Spleen (tissue), 7 donors: ENCODE measurements around the gene VMP1.

Experiments
- POLR2A ChIP-seq, 3 donors: fragments of 450-650 bp; IDR thresholded peaks; one replicate each; pipeline ENCODE4 v1.5.1; 2017; ENCODE audit warnings: antibody characterized with exemption in 3 of 3, mild to moderate bottlenecking in 1 of 3
- TF ChIP-seq, protein P1 (sequence below), 11 experiments: fragments of 200-600 bp in 7 of 11; fragments of 450-650 bp in 4 of 11; sonication (generic) in 4 of 11; IDR thresholded peaks in 8 of 11; conservative IDR thresholded peaks in 3 of 11; 1 replicate in 7 of 11; 2 replicates in 4 of 11; pipeline versions ENCODE4 v1.4.0 to v1.8.0; 2016 to 2021; ENCODE audit warnings: antibody characterized with exemption in 11 of 11, inconsistent platforms in 4 of 11, mild to moderate bottlenecking in 1 of 11
- donor health status: DM: no; HTN: no; CAD: no; lungs with moderate emphysema.
- donor health status: DM: no; HTN: no; CAD: no.
- donor health status: DM: no; HTN: no; CAD: no.

DNA sequence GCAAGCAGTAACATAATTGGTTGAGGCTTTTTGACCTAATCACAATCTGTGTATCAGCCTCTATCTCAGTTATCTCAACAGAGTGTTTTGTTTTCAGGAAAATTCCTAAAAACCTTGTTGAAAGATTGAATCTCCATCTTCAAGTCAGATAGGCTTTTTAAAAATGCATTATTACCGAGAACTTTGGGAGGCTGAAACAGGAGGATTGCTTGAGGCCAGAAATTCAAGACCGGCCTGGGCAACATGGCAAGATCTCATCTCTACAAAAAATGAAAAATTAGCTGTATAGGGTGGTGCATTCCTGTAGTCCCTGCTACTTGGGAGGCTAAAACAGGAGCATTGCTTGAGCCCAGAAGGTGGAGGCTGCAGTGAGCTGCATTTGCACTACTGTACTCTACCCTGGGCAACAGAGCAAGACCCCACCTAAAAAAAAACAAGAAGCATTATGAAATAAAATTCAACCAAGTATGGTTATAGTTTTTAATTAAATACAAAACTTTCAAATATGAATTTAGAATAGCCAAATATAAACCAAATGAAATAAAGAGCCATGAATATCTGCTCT, 68.4 kb downstream of the VMP1 start:
- TF ChIP-seq, protein P1, sequence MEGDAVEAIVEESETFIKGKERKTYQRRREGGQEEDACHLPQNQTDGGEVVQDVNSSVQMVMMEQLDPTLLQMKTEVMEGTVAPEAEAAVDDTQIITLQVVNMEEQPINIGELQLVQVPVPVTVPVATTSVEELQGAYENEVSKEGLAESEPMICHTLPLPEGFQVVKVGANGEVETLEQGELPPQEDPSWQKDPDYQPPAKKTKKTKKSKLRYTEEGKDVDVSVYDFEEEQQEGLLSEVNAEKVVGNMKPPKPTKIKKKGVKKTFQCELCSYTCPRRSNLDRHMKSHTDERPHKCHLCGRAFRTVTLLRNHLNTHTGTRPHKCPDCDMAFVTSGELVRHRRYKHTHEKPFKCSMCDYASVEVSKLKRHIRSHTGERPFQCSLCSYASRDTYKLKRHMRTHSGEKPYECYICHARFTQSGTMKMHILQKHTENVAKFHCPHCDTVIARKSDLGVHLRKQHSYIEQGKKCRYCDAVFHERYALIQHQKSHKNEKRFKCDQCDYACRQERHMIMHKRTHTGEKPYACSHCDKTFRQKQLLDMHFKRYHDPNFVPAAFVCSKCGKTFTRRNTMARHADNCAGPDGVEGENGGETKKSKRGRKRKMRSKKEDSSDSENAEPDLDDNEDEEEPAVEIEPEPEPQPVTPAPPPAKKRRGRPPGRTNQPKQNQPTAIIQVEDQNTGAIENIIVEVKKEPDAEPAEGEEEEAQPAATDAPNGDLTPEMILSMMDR (IDR thresholded peaks at IDR 0.05 in 8 of 11, conservative IDR thresholded peaks at IDR 0.05 in 3 of 11) = no peak
- no peak for TF ChIP-seq POLR2A (IDR thresholded peaks at IDR 0.05)
